GM18861 (cell line): ENCODE results near the gene ACTN3.
A peak's percentile ranks its signal among the peaks of the same experiment; 100 is the strongest.
"Not testable (repeated sequence)": the region's sequence is repeated elsewhere in the genome, so short reads cannot be mapped to it uniquely, and the experiment has no call there.

ENCODE experiments used
- ATAC-seq: cut with Tn5 transposase; IDR thresholded peaks from one replicate; pipeline ENCODE4 v1.9.1; 2021; ENCODE audit not compliant: unreplicated experiment

Gene ACTN3

DNA sequence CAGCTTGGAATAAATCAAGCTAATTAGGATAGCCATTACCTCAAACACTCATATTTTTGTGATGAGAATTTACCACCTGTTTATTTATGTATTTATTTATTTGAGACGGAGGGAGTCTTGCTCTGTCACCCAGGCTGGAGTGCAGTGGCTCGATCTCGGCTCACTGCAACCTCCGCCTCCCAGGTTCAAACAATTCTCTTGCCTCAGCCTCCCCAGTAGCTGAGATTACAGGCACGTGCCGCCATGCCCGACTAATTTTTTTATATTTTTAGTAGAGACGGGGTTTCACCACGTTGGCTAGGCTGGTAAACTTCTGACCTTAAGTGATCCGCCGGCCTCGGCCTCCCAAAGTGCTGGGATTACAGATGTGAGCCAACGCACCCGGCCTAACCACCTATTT lies 1.8 kb upstream of the ACTN3 start:
- ATAC-seq: not testable (repeated sequence)

DNA sequence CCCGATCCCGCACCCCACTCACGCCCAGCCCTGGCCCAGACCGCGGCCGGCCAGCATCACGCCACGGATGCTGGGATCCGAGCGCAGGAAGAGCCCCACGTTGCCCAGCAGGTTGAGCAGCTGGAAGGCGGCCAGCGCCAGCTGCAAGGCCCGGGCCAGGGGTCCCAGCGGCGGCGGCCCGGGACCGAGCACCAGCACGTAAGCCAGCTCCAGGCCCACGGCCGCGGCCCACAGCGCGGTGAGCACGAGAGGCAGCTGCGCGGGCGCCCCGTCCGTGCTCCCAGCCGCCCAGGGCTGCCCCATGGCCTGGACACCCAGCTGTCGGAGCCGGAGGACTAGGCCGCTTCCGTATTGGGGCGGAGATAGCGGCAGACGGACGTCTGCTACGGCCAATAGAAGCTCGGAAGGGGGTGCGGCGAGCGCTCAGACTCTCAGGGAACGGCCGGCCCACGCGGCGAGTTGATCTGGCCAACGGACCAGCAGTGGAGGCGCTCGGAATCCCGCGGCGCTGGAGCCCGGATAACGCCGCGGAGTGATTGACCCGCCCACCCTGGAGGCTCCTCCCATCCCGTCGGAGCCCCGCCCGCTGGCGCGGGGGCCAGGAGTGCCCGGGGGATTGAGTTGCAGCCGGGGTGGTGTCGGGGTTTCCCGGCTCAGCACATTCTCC lies 869 bp upstream of the ACTN3 start, which contains the start of gene ZDHHC24:
Gene ZDHHC24 (minus strand): TSS at position 348 of the 667 bp plus-strand sequence. CDS start 45 bp downstream, at position 303.
- peak; percentile 76 for ATAC-seq

DNA sequence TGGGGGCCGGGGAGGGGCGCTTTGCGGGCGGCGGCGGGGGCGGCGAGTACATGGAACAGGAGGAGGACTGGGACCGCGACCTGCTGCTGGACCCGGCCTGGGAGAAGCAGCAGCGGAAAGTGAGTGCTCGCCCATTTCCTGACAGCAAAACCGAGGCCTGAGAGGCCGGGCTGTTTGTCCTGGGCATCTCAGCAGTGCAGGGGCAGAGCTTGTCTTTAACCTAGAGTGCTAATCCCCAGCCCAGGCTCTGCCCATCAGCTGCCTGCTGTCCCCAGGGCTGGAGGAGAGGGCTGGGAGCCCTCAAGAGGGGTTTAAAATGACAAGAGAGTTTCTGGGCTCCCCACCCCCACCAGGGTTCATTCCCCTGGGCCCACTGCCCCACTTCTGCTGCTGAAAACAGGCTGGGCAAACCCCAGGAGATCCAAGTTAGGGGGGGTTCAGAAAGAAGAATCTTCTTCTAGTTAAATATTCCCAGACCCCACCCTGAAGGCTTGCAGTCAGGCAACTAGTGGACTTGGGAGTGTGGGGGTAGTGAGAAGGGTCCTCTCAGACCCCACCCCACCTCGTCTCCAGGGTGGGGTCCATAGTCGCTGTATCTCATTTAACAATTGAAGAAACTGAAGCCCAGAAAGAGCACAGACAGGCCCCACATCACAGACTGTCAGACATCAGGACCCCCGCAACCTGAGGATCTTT lies 411 bp downstream of the ACTN3 start:
- no peak for ATAC-seq

DNA sequence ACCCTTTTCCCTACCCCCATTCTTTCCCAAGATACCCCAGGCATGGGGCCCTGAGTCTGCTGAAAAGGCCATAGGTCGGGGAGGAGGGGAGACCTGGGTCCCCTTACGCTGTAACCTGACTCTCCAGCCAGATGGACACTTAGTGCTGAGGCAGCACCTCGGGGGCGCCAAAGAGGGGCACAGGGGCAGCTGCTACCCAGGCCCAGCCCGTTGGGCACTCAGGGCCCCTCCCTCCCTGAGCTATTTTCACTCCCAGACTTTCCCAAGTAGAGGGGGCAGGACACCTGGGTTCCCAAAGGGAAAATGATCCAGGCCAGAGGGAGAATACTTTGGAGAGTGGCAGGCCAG lies 933 bp downstream of the ACTN3 start:
- no peak for ATAC-seq

DNA sequence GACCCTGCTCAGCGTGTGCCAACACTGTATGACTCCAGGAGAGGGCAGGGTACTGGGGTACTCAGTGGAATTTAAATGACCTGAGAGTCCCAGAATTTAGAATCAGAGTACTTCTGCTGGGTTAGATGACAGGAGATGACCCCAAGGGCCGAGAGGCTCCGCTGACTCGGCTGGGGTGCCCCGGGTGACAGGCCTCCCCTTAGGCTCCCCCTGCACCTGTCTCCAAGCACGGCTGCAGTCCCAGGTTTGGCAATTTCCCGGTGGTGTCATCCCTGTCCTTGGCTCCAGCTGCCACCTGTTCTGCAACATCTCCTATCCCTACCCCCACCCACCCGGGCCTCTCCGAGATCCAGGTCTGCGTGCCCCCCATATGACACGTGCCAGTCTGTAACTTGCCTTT lies 1.3 kb downstream of the ACTN3 start:
- no peak for ATAC-seq

DNA sequence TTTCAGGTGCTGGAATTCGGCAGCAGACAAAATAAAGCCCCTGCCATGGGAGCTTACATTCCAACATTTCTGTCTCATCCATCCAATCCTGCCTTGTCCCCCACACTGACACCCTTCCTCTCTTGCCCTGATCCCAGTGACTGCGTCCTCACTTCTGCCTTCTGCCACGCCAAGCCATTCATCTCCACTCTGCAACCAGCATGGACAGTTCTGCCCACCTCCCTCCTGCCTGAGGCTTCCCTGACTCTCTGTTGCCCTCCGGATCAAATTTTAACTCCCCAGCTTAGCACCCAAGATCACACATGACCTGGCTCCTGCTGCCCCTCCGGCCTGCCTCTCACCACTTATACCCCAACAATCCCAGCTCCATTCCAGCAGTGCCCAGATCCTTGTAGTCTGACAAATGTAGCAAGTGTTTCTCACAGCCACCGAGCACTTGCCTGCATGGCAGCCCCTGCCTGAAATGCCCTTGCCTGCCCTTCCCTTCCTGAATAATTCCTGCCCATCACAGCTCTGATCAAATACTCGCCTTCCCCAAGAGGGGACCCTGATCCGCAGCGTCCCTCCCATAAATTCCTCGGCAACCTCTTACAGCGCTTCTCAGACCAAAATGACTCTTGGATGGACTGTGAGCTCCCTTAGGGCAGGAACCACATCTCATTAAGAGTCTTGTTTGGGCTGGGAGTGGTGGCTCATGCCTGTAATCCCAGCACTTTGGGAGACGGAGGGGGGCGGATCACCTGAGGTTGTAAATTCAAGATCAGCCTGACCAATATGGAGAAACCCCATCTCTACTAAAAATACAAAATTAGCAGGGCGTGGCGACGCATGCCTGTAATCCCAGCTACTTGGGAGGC lies 2.3 kb downstream of the ACTN3 start:
- no peak for ATAC-seq

DNA sequence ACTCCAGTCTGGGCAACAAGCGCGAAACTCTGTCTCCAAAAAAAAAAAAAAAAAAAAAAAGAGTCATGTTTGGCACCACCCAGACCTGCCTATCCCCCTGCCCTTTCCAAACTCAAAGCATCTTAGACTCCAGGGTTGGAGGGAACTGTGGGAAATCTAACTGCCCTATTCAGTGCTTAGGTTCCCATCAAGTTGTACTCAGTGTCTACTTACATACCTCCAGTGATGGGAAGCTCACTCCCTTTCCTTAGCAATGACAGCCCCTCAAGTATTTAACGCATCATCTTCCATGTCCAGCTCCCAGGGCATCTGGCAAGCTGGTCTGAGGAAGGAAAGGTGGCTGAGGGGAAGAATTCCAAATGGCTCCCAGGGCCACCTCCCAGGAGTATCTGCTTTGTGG lies 3.0 kb downstream of the ACTN3 start:
- no peak for ATAC-seq

DNA sequence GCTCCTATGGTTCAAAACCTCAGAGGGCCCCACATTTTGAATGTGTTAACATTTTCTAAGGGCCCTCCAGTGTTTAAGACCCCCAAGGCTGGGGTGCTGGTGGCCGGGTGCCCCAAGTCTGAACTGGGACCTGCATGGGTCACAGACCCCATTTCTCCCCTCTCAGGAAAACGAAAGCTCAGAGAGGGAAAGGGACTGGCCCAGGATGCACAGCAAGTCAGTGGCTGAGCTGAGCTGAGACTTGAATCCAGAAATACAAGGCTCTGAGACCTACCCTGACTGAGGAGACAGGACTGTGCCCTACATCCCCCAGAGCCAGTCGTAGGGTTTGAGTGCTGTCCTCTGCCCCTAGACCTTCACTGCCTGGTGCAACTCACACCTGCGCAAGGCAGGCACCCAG lies 4.2 kb downstream of the ACTN3 start:
- no peak for ATAC-seq

DNA sequence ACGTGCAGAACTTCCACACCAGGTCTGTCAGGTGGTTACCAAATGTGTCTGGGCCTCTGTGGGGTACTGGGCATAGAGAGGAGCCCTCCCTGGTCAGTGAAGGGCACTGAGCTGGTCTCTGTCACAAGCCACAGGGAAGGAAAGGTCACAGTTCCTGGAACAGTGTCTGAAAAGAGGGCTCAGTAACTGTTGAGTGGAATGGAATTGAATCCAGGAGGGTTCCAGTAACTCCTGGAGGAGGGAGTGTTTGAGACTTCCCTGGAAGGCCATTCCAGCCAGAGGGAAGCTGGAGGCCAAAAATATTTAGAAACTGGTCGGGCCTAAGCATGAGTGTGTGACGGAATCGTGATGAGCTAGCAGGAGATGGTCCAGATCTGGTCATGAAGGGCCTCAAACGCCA lies 7.9 kb downstream of the ACTN3 start:
- no peak for ATAC-seq

DNA sequence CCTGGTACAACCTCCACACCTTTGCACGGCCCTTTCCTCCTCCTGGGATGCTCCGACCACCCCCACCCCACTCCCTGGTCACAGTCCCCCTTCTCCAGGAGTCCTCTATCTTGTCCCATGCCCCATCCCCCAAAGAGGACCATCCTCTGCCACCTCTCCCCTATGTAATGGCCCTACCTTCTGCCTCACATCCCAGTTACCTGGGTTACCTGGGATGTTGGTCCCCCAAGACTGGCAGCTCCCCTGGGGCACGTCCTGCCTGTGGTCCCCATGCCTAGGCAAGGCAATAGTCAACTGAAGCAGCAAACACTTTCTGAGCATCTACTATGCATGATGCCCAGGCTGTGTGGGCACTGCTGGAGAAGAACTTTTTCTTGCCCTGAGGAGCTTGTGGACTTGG lies 8.7 kb downstream of the ACTN3 start:
- no peak for ATAC-seq

DNA sequence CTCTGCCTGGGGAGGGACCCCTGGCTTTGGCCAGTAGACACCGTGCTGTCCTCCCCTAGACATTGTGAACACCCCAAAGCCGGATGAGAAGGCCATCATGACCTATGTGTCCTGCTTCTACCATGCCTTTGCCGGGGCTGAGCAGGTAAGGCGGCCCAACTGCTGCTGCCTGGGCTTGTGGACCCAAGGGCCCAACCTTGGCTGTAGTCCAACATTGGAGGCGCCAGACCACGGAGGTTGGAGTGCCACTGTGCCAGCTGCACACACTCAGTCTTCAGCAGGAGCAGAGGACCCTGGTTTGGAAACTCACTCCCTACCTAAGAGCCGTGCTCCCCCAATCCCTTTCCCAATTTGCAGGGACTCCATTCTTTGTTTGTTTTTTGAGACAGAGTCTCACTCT lies 9.4 kb downstream of the ACTN3 start:
- no peak for ATAC-seq

DNA sequence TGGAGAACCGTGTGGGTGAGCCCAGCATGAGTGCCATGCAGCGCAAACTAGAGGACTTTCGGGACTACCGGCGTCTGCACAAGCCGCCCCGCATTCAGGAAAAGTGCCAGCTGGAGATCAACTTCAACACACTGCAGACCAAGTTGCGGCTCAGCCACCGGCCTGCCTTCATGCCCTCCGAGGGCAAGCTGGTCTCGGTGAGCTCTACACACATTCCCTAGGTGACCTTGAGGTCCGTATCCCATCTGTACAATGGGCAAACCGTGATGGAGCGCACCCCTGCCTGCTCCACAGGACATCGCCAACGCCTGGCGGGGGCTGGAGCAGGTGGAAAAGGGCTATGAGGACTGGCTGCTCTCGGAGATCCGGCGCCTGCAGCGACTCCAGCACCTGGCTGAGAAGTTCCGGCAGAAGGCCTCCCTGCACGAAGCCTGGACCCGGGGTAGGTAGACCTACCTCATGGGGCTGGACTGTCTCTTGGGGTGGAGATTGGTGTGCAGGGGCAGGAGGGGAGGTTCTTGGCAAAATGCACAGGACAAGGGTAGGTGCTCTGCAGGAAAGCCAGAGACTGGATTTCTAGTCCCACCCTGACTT lies 11.1 kb downstream of the ACTN3 start:
- no peak for ATAC-seq

DNA sequence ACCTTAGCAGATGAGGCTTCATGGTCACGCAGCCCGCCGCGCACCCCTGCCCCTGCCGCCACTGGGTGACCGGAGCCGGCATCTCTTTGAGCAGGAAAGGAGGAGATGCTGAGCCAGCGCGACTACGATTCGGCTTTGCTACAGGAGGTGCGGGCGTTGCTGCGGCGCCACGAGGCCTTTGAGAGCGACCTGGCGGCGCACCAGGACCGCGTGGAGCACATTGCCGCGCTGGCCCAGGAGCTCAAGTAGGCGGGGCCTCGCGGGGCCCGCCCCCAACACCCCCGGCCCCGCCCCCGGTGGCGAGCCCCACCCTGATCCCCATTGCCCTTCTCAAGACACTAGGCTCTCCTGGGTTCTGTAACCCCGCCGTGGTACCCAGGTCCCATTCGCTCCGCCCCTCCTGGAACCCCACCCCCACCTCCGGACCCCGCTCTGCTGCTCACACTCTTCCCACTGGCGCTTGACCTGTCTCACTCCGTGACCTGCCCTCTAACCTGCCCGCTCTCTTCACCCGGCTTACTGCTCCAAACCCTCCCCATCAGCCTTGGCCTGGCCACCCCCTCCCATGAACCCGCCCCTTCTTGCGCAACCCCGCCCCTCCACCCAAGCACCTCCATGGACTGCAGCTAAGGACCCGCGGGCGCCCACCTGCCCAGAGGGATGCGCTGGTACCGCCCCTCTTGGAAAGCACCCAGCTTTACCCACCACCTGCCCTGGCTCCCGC lies 12.6 kb downstream of the ACTN3 start:
- no peak for ATAC-seq

DNA sequence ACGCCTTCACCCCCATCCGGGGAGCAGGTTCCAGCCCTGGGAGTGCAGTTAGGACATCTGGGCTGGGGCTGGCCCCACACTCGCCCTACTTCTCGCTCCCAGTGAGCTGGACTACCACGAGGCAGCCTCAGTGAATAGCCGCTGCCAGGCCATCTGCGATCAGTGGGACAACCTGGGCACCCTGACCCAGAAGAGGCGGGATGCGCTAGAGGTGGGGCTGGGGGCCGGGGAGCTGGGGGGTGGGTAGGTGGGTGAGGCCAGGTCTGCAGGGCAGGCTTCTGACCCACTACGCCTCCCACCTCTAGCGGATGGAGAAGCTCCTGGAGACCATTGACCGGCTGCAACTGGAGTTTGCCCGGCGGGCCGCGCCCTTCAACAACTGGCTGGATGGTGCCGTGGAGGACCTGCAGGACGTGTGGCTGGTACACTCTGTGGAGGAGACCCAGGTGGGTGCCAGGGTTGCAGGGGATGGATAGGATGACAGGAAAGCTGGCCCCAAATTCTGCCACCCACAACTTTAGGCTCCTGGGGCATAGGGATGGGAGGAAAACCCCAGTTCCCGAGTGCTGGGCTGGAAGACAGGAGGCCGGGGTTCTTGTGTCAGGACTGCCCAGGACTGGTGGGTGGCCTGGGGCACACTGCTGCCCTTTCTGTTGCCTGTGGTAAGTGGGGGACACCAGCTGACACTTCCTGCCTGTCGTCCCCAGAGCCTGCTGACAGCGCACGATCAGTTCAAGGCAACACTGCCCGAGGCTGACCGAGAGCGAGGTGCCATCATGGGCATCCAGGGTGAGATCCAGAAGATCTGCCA lies 13.4 kb downstream of the ACTN3 start:
- no peak for ATAC-seq

DNA sequence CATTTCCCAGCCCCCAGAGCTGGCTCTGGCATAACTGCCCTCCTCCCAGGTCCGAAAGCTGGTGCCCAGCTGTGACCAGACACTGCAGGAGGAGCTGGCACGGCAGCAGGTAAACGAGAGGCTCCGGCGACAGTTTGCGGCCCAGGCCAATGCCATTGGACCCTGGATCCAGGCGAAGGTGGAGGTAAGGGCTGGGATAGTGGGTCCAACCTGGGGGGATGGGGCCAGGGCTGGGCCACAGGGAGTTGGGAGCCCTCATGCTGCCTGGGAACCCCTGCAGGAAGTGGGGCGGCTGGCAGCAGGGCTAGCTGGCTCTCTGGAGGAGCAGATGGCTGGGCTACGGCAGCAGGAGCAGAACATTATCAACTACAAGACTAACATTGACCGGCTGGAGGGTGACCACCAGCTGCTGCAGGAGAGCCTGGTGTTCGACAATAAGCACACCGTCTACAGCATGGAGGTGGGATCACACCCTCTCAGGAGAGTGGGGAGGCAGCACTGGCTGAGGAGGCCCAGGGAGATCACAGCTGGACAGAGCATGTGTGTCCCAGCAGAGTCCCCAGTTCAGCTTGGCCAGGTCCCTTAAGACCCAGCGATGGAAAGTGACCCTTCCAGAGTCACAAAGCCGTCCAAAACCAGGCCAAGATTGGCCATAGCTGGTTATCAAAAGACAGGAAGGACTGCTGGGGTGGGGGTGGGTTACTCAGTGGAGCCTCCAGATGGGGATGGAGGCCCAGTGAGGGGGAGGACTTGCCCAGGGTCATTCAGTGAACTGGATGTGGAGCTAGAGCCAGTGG lies 14.7 kb downstream of the ACTN3 start:
- no peak for ATAC-seq

DNA sequence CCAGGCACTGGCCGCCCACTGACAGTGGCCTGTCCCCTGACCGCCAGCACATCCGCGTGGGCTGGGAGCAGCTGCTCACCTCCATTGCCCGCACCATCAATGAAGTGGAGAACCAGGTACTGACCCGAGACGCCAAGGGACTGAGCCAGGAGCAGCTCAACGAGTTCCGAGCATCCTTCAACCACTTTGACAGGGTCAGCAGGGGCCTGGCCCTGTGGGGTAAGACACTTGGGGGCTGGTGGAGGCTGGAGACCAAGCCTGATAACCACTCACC lies 15.2 kb downstream of the ACTN3 start:
- ATAC-seq: no peak

DNA sequence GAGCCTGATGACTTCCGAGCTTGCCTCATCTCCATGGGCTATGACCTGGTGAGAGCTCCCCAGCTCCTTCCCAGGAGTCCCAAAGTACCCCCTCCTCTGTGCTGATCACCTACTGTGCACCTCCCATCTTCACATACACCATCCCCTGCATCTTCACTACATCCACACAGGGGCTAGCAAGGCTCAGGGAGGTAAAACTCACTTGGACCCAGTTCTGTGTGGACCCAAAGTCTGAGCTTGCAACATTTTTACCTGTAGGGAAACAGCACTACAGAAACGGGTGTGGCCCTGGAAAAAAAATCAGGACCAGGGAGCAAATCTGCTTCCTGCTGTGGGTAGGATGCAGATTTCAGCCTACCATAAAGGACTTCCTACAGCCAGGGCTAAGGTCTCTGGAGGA lies 15.6 kb downstream of the ACTN3 start:
- ATAC-seq: no peak

DNA sequence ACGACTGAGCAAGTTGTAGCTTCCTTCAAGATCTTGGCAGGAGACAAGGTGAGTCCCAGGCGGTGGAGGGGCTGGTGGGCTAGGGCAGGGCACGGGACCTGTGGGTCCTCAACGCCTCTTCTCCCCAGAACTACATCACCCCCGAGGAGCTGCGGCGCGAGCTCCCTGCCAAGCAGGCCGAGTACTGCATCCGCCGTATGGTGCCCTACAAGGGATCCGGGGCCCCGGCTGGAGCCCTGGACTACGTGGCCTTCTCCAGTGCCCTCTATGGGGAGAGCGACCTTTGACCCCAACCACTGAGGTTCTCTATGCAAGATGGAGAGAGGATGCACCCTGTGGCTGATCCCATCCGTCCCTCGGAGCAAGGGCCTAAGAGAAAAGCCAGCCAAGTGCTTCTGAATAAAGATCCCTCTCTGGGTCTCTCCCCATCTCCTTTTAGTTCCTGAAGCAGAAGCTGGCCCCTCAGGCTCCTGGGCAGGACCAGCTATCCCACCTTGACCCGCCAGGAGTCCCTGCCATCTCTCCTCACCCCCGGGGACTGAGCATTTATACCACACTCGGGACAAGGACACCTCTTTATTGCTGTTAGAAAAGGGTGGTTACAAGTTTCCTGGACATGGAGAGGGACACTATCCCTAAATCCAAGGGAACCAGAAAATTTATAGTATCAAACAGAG lies 16.3 kb downstream of the ACTN3 start:
- ATAC-seq: no peak

DNA sequence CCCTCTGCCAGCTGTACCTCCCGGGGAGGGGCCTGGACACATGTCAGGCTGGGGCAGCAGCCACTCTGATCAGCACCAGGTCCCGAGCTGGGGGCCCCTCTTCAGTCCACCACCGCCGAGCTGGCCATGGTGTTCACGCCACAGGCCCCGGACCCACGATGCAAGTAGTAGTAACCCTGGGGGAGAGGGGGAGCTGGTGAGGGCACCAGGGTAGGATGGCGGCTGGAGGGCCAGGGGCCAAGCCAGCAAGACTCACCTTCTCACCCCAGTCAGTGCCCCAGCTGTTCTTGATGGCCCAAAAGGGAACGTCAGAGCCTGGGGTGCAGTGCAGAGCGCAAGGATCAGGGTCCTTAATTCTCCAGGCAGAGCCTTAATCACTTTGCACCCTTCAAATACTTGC lies 17.1 kb downstream of the ACTN3 start:
- ATAC-seq: no peak
